ENCODE measurements around the gene ADISSP. TPM values are rescaled to one million over a fixed set of nuclear protein-coding genes. Genes with fewer than 3 reads are reported as not detected.

Gene ADISSP
- total and polyA plus RNA-seq, 2 of the 8 experiments (the other 6 are each of a cell fraction or from before 2014, with no cell fraction given) = 111 to 141 TPM

- TF ChIP-seq RNF2 (IDR thresholded peaks at IDR 0.05; ENCODE audit: borderline replicate concordance, low read depth, low read length, missing control alignments, poor library complexity, severe bottlenecking) = no peak
- TF ChIP-seq CTCF (IDR thresholded peaks at IDR 0.05; ENCODE audit: control extremely low read depth in 1 of 3, insufficient read depth in 1 of 3, low read depth in 1 of 3, low read length in 3 of 3) = no peak
Measured at GRCh38 chr20:3764659-3765058, 2.9 kb downstream of the ADISSP start (continued).
